PC-9 (cell line): ENCODE data around the gene MOSPD3. TPM values are rescaled to one million over a fixed set of nuclear protein-coding genes. Genes with fewer than 3 reads are reported as not detected.

Source experiments
- BruUV-seq: library from RNA; stranded (reverse); fragments of 400-500 nt; replicated peaks from 2 replicates; lab custom pipeline; 2021; lab: Mats Ljungman, UMichigan
- CTCF ChIA-PET: fragments of 300-600 bp; sonication (Branson Sonifier 250); formaldehyde crosslinking; loops from one replicate; lab custom pipeline; 2022; ENCODE audit warnings: antibody characterized with exemption; lab: Charles Lee
- POLR2A ChIA-PET: fragments of 300-600 bp; sonication (Branson Sonifier 250); formaldehyde crosslinking; loops from one replicate; lab custom pipeline; 2022; ENCODE audit warnings: antibody characterized with exemption; ENCODE audit not compliant: unreplicated experiment; lab: Charles Lee
- DNase-seq, 2 experiments: peaks; one replicate each; pipeline versions ENCODE4 v3.0.0 to v3.0.0-alpha.2; 2015 to 2022; ENCODE audit warnings: mixed read lengths in 1 of 2
- H2AFZ ChIP-seq: fragments of 200-600 bp; sonication (generic); 2 replicates; pipeline ENCODE4 v1.8.1; 2017; ENCODE audit warnings: antibody characterized with exemption
- H3F3A ChIP-seq: fragments of 200-600 bp; sonication (generic); 2 replicates; pipeline ENCODE4 v1.8.1; 2017; ENCODE audit warnings: antibody characterized with exemption, mild to moderate bottlenecking, low read depth; ENCODE audit not compliant: insufficient read depth
- H3K27ac ChIP-seq: fragments of 200-600 bp; sonication (generic); 2 replicates; pipeline ENCODE4 v1.6.1; 2016; ENCODE audit warnings: mixed run types
- H3K27me3 ChIP-seq: fragments of 200-600 bp; sonication (generic); 2 replicates; pipeline ENCODE4 v1.6.1; 2016; ENCODE audit warnings: low read depth, mixed run types; ENCODE audit not compliant: insufficient read depth
- H3K36me3 ChIP-seq: fragments of 200-600 bp; sonication (generic); 2 replicates; pipeline ENCODE4 v1.6.1; 2016; ENCODE audit warnings: low read depth, mixed run types
- H3K4me1 ChIP-seq: fragments of 200-600 bp; sonication (generic); replicated peaks from 2 replicates; pipeline ENCODE4 v1.6.1; 2016; ENCODE audit warnings: mixed run types; ENCODE audit not compliant: insufficient read depth
- H3K4me2 ChIP-seq: fragments of 200-600 bp; sonication (generic); 2 replicates; pipeline ENCODE4 v1.6.1; 2017; ENCODE audit warnings: mixed run types
- H3K4me3 ChIP-seq: fragments of 200-600 bp; sonication (generic); 2 replicates; pipeline ENCODE4 v1.6.1; 2016; ENCODE audit warnings: mixed run types
- H3K79me2 ChIP-seq: fragments of 200-600 bp; sonication (generic); 2 replicates; pipeline ENCODE4 v1.6.1; 2017; ENCODE audit warnings: low read depth, mixed run types
- H3K9me2 ChIP-seq: fragments of 200-600 bp; sonication (generic); 2 replicates; pipeline ENCODE4 v1.8.1; 2017; ENCODE audit warnings: mild to moderate bottlenecking; ENCODE audit not compliant: insufficient read depth
- H3K9me3 ChIP-seq: fragments of 200-600 bp; sonication (generic); 2 replicates; pipeline ENCODE4 v1.8.1; 2016; ENCODE audit warnings: low read depth; ENCODE audit not compliant: insufficient read depth
- H4K20me1 ChIP-seq: fragments of 200-600 bp; sonication (generic); 2 replicates; pipeline ENCODE4 v1.8.1; 2017; ENCODE audit not compliant: insufficient read depth
- CTCF ChIP-seq: fragments of 200-600 bp; sonication (generic); conservative IDR thresholded peaks from 2 replicates; pipeline ENCODE4 v1.6.1; 2017; ENCODE audit warnings: mixed run types, antibody characterized with exemption, mild to moderate bottlenecking, moderate library complexity
- EZH2 ChIP-seq: fragments of 200-600 bp; sonication (generic); IDR thresholded peaks from 2 replicates; pipeline ENCODE4 v1.8.0; 2017; ENCODE audit warnings: antibody characterized with exemption, low read depth
- intact Hi-C: fragments of 100-400 bp; cut with micrococcal nuclease; formaldehyde crosslinking; loops from one replicate; pipeline ENCODE4 v1.10.0; 2022; ENCODE audit not compliant: unreplicated experiment
- total RNA-seq: library from RNA; stranded (reverse); gene quantifications from 2 replicates; pipeline ENCODE4 v1.2.3, GENCODE V29; 2021

The MOSPD3 gene
- total RNA-seq, 1 experiment from 2014 or later, result 38.1 TPM

GRCh38 chr7:100602889-100603725 is 9.2 kb upstream of the MOSPD3 start:
- ChIA-PET POLR2A (interaction anchor here (0.6 to 1.0 kb wide), 6 partner anchors 12 to 482 kb away, joined by 3 to 16 read pairs (median 4); no protein-coding TSS in a partner anchor), CTCF (interaction anchor here (0.6 to 1.9 kb wide), 5 partner anchors 14 to 587 kb away, joined by 3 to 22 read pairs (median 6); no protein-coding TSS in a partner anchor)
- no peak overlapping the region for H3K27ac ChIP-seq
- H3K27me3 ChIP-seq, result no peaks in the 10 kb centered on the region
- no peaks in the 10 kb centered on the region for H3K9me2 ChIP-seq
- H3K36me3 ChIP-seq, result no peaks in the 10 kb centered on the region
- H3F3A ChIP-seq, result peaks cover 15% of the 10 kb centered on the region; the same call in 1 of the 2 replicates
- H3K4me1 ChIP-seq, result peaks cover 24% of the 10 kb centered on the region
- no peak overlapping the region for H2AFZ ChIP-seq
- H3K4me2 ChIP-seq, result no peak overlapping the region
- intact Hi-C loops, result no loop called here
- no peak overlapping the region for H3K4me3 ChIP-seq
- no peak for TF ChIP-seq EZH2
- no peak for TF ChIP-seq CTCF
- DNase-seq, result peak in 1 of 2 experiments; percentile 56
- no peaks in the 10 kb centered on the region for H3K9me3 ChIP-seq
- no peaks in the 10 kb centered on the region for H4K20me1 ChIP-seq
- BruUV-seq, result no TSS peak
- H3K79me2 ChIP-seq, result no peaks in the 10 kb centered on the region

GRCh38 chr7:100603726-100604027 is 8.7 kb upstream of the MOSPD3 start:
- intact Hi-C loops, result loop anchor here (2.0 kb wide), 1 partner anchor 17 kb away; the partner anchor contains the start of genes FBXO24 and LRCH4
- no TSS peak for BruUV-seq
- Histone ChIP-seq H3K4me1 (peaks cover 24% of the 10 kb centered on the region), H4K20me1 (no peaks in the 10 kb centered on the region), H3K27me3 (no peaks in the 10 kb centered on the region), H3K9me3 (no peaks in the 10 kb centered on the region), H3K36me3 (no peaks in the 10 kb centered on the region), H3K79me2 (no peaks in the 10 kb centered on the region), H2AFZ (no peak overlapping the region), H3K27ac (no peak overlapping the region), H3K4me3 (no peak overlapping the region; the same call in 1 of the 2 replicates), H3F3A (peaks cover 10% of the 10 kb centered on the region; the same call in 1 of the 2 replicates), H3K9me2 (no peaks in the 10 kb centered on the region), H3K4me2 (peak overlapping the region; percentile 59)
- POLR2A ChIA-PET, result interaction anchor here (0.6 to 0.8 kb wide), 3 partner anchors 19 to 481 kb away, joined by 5 to 16 read pairs (median 6); no protein-coding TSS in a partner anchor
- CTCF ChIA-PET, result interaction anchor here (0.6 to 1.9 kb wide), 2 partner anchors 15 to 17 kb away, joined by 4 to 22 read pairs; no protein-coding TSS in a partner anchor
- TF ChIP-seq CTCF (no peak), EZH2 (no peak)
- DNase-seq, result no peak

- no TSS peak for BruUV-seq
- H3K79me2 ChIP-seq, result no peaks in the 10 kb centered on the region
- H3K4me1 ChIP-seq, result peaks cover 24% of the 10 kb centered on the region
- peaks cover 10% of the 10 kb centered on the region; the same call in 1 of the 2 replicates for H3F3A ChIP-seq
- H3K9me2 ChIP-seq, result no peaks in the 10 kb centered on the region
- H3K36me3 ChIP-seq, result no peaks in the 10 kb centered on the region
- H3K27ac ChIP-seq, result no peak overlapping the region
- ChIA-PET POLR2A (interaction anchor here (0.6 to 0.8 kb wide), 3 partner anchors 19 to 480 kb away, joined by 5 to 16 read pairs (median 6); no protein-coding TSS in a partner anchor), CTCF (interaction anchor here (0.6 to 1.9 kb wide), 3 partner anchors 16 to 248 kb away, joined by 4 to 22 read pairs (median 5); no protein-coding TSS in a partner anchor)
- no peak for TF ChIP-seq EZH2
- peak; percentile 72; the same call in 1 of the 2 replicates for TF ChIP-seq CTCF
- H3K9me3 ChIP-seq, result no peaks in the 10 kb centered on the region
- no peaks in the 10 kb centered on the region for H3K27me3 ChIP-seq
- no peaks in the 10 kb centered on the region for H4K20me1 ChIP-seq
- intact Hi-C loops, result loop anchor here (2.0 kb wide), 1 partner anchor 18 kb away; the partner anchor contains the start of genes FBXO24 and LRCH4
- H3K4me3 ChIP-seq, result peak overlapping the region; percentile 75
- H3K4me2 ChIP-seq, result peak overlapping the region; percentile 88
- H2AFZ ChIP-seq, result peak overlapping the region; percentile 94
- DNase-seq, result peak; percentile 54 to 84
Observed at GRCh38 chr7:100604028-100604975, 8.0 kb upstream of the MOSPD3 start.
